ENCODE measurements around the gene SLC30A2.

DNA sequence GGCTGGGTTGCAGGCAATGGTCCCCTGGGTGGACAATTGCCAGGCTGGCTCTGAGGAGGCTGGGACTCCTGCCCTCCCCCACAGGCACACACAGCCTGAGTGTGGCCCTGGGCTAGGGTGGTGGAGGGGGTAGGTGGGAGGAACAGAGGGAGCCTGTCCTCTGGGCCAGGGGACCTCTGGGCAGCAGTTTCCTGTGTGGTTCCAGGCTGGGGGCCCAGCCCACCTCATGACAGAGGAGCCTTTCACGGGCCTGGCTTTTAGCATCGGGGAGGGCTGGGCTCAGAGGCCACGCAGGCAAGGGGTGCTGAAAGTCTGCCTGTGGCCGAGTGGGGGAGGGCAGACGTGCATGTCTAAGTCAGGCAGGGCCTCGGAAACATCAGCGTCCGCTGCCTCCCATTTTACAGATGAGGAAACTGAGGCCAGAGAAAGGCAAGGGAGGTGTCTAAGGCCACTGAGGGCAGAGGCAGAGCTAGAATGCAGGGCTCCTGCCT, 17.4 kb downstream of the SLC30A2 start:
- TF ChIP-seq, protein P1, sequence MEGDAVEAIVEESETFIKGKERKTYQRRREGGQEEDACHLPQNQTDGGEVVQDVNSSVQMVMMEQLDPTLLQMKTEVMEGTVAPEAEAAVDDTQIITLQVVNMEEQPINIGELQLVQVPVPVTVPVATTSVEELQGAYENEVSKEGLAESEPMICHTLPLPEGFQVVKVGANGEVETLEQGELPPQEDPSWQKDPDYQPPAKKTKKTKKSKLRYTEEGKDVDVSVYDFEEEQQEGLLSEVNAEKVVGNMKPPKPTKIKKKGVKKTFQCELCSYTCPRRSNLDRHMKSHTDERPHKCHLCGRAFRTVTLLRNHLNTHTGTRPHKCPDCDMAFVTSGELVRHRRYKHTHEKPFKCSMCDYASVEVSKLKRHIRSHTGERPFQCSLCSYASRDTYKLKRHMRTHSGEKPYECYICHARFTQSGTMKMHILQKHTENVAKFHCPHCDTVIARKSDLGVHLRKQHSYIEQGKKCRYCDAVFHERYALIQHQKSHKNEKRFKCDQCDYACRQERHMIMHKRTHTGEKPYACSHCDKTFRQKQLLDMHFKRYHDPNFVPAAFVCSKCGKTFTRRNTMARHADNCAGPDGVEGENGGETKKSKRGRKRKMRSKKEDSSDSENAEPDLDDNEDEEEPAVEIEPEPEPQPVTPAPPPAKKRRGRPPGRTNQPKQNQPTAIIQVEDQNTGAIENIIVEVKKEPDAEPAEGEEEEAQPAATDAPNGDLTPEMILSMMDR (conservative IDR thresholded peaks at IDR 0.05; ENCODE audit: low read depth, low read length): no peak
- TF ChIP-seq EZH2 (IDR thresholded peaks at IDR 0.05; ENCODE audit: low read length, unreplicated experiment) (no peak), EZH2phosphoT487 (IDR thresholded peaks at IDR 0.05; ENCODE audit: borderline replicate concordance, low read length) (no peak)

All from PC-3 (cell line).